Keratinocyte (primary cell): ENCODE data around the gene PIGM. TPM values are rescaled to one million over a fixed set of nuclear protein-coding genes. Genes with fewer than 3 reads are reported as not detected.

Experiments used
- DNase-seq: peaks from one replicate; pipeline ENCODE4 v3.0.0-alpha.2; 2011; ENCODE audit warnings: low read depth, missing footprints, low spot score
- FAIRE-seq: peaks from 2 replicates; lab custom pipeline; 2011; peaks lifted over from hg19 to GRCh38; lab: Jason Lieb, UNC
- H2AFZ ChIP-seq: 2 replicates; pipeline ENCODE4 v1.6.0; 2012; ENCODE audit warnings: low read length, control low read depth, inconsistent platforms; ENCODE audit not compliant: control insufficient read depth
- H3K27ac ChIP-seq: 2 replicates; pipeline ENCODE4 v1.5.1; 2011; ENCODE audit warnings: low read length; ENCODE audit not compliant: control insufficient read depth, insufficient read depth
- H3K27me3 ChIP-seq: 3 replicates; pipeline ENCODE4 v1.6.0; 2011; ENCODE audit warnings: low read length; ENCODE audit not compliant: control insufficient read depth, insufficient read depth; ENCODE audit errors: extremely low read depth
- H3K36me3 ChIP-seq, 2 experiments: 2 replicates in 1 of 2; 3 replicates in 1 of 2; pipeline ENCODE4 v1.5.1; 2011; ENCODE audit warnings: low read length in 2 of 2, mild to moderate bottlenecking in 1 of 2; ENCODE audit not compliant: control insufficient read depth in 2 of 2, insufficient read depth in 2 of 2; ENCODE audit errors: extremely low read depth in 1 of 2
- H3K4me1 ChIP-seq: 3 replicates; pipeline ENCODE4 v1.5.1; 2011; ENCODE audit warnings: low read length; ENCODE audit not compliant: control insufficient read depth, insufficient read depth; ENCODE audit errors: extremely low read depth
- H3K4me2 ChIP-seq: 3 replicates; pipeline ENCODE4 v1.6.0; 2011; ENCODE audit warnings: low read depth, low read length; ENCODE audit not compliant: control insufficient read depth, insufficient read depth; ENCODE audit errors: extremely low read depth
- H3K4me3 ChIP-seq, 3 experiments: fragments of 200-600 bp in 1 of 3; sonication (generic) in 1 of 3; 2 replicates in 2 of 3; 3 replicates in 1 of 3; pipeline ENCODE4 v1.5.1; 2011 to 2016; ENCODE audit warnings: low read length in 3 of 3, mild to moderate bottlenecking in 3 of 3, control low read depth in 2 of 3, inconsistent platforms in 1 of 3, low read depth in 1 of 3, mixed read lengths in 1 of 3, mixed run types in 1 of 3, moderate library complexity in 1 of 3; ENCODE audit not compliant: control insufficient read depth in 2 of 3, insufficient read depth in 2 of 3; ENCODE audit errors: extremely low read depth in 1 of 3
- H3K79me2 ChIP-seq: 2 replicates; pipeline ENCODE4 v1.6.0; 2012; ENCODE audit warnings: low read length; ENCODE audit not compliant: control insufficient read depth, insufficient read depth
- H3K9ac ChIP-seq: 3 replicates; pipeline ENCODE4 v1.6.0; 2011; ENCODE audit warnings: low read length; ENCODE audit not compliant: control insufficient read depth, insufficient read depth; ENCODE audit errors: extremely low read depth
- H3K9me1 ChIP-seq: 3 replicates; pipeline ENCODE4 v1.6.0; 2011; ENCODE audit warnings: low read length; ENCODE audit not compliant: control insufficient read depth, insufficient read depth; ENCODE audit errors: extremely low read depth
- H3K9me3 ChIP-seq: 2 replicates; pipeline ENCODE4 v1.5.1; 2012; ENCODE audit warnings: low read depth, low read length; ENCODE audit not compliant: control insufficient read depth
- H4K20me1 ChIP-seq: 3 replicates; pipeline ENCODE4 v1.6.0; 2011; ENCODE audit warnings: low read length; ENCODE audit not compliant: control insufficient read depth, insufficient read depth; ENCODE audit errors: extremely low read depth
- EZH2 ChIP-seq: IDR thresholded peaks from one replicate; pipeline ENCODE4 v1.6.1; 2012; ENCODE audit warnings: inconsistent platforms, mild to moderate bottlenecking, low read length, moderate library complexity
- dilution Hi-C: fragments of 300-500 bp; cut with MboI; formaldehyde crosslinking; loops from one replicate; pipeline ENCODE4 v1.7.0; 2020; ENCODE audit warnings: low sequenced_read_pairs; ENCODE audit not compliant: extremely low pct_ligation_motif_present
- polyA plus RNA-seq, 5 experiments: library from polyadenylated mRNA; depleted of rRNA in 3 of 5; stranded (reverse) in 3 of 5; stranded (forward) in 1 of 5; unstranded in 1 of 5; fragments of >200 nt; gene quantifications; 1 replicate in 1 of 5; 2 replicates in 3 of 5; 3 replicates in 1 of 5; pipeline versions ENCODE4 v1.2.1 to v1.2.3, GENCODE V29; 2011 to 2012; ENCODE audit warnings: missing spikeins in 2 of 5, low read depth in 1 of 5, low replicate concordance in 1 of 5
- TF ChIP-seq, protein P1 (sequence below), 3 experiments: IDR thresholded peaks in 1 of 3; conservative IDR thresholded peaks in 1 of 3; optimal IDR thresholded peaks in 1 of 3; 2 replicates in 2 of 3; 3 replicates in 1 of 3; pipeline versions ENCODE3 to v1.5.1; 2011; ENCODE audit warnings: low read length in 3 of 3, mild to moderate bottlenecking in 3 of 3, moderate library complexity in 2 of 3, control low read depth in 1 of 3, inconsistent platforms in 1 of 3; ENCODE audit not compliant: insufficient read depth in 2 of 3; ENCODE audit errors: extremely low read depth in 1 of 3

PIGM gene
- polyA plus RNA-seq, 1 donor (not counting 4 experiments of a cell fraction or from before 2014, with no cell fraction given), result 3.1 TPM

- Histone ChIP-seq H3K9ac (no peak overlapping the region), H3K4me1 (peaks cover 2% of the 10 kb centered on the region), H3K4me3 (no peak overlapping the region), H2AFZ (no peak overlapping the region), H3K9me1 (no peaks in the 10 kb centered on the region), H3K79me2 (no peaks in the 10 kb centered on the region), H3K36me3 (no peaks in the 10 kb centered on the region), H3K27me3 (peaks cover 35% of the 10 kb centered on the region), H3K9me3 (no peaks in the 10 kb centered on the region), H4K20me1 (no peaks in the 10 kb centered on the region), H3K27ac (no peak overlapping the region), H3K4me2 (no peak overlapping the region)
- TF ChIP-seq EZH2, result peak; percentile 21
- TF ChIP-seq, protein P1, sequence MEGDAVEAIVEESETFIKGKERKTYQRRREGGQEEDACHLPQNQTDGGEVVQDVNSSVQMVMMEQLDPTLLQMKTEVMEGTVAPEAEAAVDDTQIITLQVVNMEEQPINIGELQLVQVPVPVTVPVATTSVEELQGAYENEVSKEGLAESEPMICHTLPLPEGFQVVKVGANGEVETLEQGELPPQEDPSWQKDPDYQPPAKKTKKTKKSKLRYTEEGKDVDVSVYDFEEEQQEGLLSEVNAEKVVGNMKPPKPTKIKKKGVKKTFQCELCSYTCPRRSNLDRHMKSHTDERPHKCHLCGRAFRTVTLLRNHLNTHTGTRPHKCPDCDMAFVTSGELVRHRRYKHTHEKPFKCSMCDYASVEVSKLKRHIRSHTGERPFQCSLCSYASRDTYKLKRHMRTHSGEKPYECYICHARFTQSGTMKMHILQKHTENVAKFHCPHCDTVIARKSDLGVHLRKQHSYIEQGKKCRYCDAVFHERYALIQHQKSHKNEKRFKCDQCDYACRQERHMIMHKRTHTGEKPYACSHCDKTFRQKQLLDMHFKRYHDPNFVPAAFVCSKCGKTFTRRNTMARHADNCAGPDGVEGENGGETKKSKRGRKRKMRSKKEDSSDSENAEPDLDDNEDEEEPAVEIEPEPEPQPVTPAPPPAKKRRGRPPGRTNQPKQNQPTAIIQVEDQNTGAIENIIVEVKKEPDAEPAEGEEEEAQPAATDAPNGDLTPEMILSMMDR (optimal IDR thresholded peaks at IDR 0.05 in 1 of 3, IDR thresholded peaks at IDR 0.05 in 1 of 3, conservative IDR thresholded peaks at IDR 0.05 in 1 of 3; ENCODE audit: extremely low read depth in 1 of 3, insufficient read depth in 2 of 3, low read length in 3 of 3), result peak; percentile 90 to 94 (median 92)
- no peak for FAIRE-seq
- DNase-seq, result no peak
- dilution Hi-C loops, result no loop called here
These were observed 46.9 kb upstream of the PIGM start for GRCh38 chr1:160078512-160079195.

DNA sequence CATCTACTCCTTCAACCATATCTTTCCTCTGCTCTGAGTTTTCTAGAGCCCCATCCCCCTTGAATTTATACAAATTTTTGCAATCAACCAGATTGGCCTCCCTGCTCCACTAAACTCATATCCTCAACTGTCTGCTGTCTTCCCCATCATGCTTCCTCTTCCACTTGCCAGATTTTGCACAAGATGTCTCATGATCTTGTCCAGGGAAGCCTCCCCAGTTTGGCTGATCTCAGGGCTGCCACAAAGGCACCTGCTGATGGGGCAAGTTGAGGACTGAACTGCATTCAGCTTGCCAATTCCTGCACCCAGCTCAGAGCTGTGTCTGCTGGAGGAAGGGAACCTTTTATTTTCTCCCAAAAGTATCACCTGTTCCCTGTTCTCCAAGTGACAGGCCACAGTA lies 45.7 kb upstream of the PIGM start:
- TF ChIP-seq EZH2, result no peak
- TF ChIP-seq, protein P1 (optimal IDR thresholded peaks at IDR 0.05 in 1 of 3, IDR thresholded peaks at IDR 0.05 in 1 of 3, conservative IDR thresholded peaks at IDR 0.05 in 1 of 3; ENCODE audit: extremely low read depth in 1 of 3, insufficient read depth in 2 of 3, low read length in 3 of 3), result no peak
- dilution Hi-C loops, result no loop called here
- Histone ChIP-seq H3K27me3 (peaks cover 24% of the 10 kb centered on the region), H3K9me1 (no peaks in the 10 kb centered on the region), H3K9me3 (no peaks in the 10 kb centered on the region), H3K4me1 (no peaks in the 10 kb centered on the region), H4K20me1 (no peaks in the 10 kb centered on the region), H2AFZ (no peak overlapping the region), H3K4me2 (no peak overlapping the region), H3K9ac (no peak overlapping the region), H3K36me3 (no peaks in the 10 kb centered on the region), H3K79me2 (no peaks in the 10 kb centered on the region), H3K4me3 (no peak overlapping the region), H3K27ac (no peak overlapping the region)
- DNase-seq (no peak), FAIRE-seq (no peak)
